ENCODE results near the gene PTPRK. TPM values are rescaled to one million over a fixed set of nuclear protein-coding genes. Genes with fewer than 3 reads are reported as not detected.

PTPRK gene
- total RNA-seq, 2 experiments from 2014 or later = 1.7 to 2.5 TPM

- Mint-ChIP-seq H3K4me3 (no peak overlapping the region), H3K27me3 (no peaks in the 10 kb centered on the region), H3K9me3 (no peaks in the 10 kb centered on the region), H3K27ac (no peak overlapping the region), H3K36me3 (ENCODE audit: low read depth) (no peaks in the 10 kb centered on the region), H3K4me1 (no peaks in the 10 kb centered on the region)
- no peak for DNase-seq
- ChIA-PET POLR2A (no interaction called here), CTCF (no interaction called here)
These were observed 200.5 kb downstream of the PTPRK start for GRCh38 chr6:128319946-128320345.

GRCh38 chr6:128319157-128319556, 201.2 kb downstream of the PTPRK start:
- no peaks in the 10 kb centered on the region for H3K9me3 Mint-ChIP-seq
- ChIA-PET POLR2A (no interaction called here), CTCF (no interaction called here)
- no peak for DNase-seq
- H3K4me3 Mint-ChIP-seq = no peak overlapping the region
- no peaks in the 10 kb centered on the region for H3K27me3 Mint-ChIP-seq
- H3K4me1 Mint-ChIP-seq = no peaks in the 10 kb centered on the region
- H3K27ac Mint-ChIP-seq = no peak overlapping the region
- no peaks in the 10 kb centered on the region for H3K36me3 Mint-ChIP-seq (ENCODE audit: low read depth)

DNA sequence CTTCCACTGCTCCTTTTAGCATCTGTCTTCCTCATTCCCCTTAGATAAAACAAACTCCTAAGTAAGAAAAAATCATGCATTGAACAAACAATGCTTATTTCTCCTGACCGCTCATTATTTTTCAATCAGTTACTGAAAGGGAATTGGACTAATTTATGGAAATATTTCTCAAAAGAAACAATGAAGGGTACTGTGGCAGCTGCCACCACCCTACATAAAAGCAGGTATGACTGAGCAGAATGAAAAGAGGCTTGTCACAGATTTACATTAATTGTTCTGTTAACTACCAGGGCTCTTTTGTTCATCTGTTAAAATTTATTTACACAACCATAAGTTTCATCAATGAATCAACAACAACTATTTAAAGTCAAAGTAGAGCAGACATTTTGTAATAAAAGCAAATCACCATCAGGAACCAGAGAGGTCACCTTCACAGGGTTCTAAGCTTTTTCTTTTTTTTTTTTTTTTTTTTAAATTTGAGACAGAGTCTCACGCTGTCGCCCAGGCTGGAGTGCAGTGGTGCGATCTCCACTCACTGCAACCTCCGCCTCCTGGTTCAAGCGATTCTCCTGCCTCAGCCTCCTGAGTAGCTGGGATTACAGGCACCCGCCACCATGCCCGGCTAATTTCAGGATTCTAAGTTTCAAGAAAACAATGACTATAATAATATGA, 204.0 kb downstream of the PTPRK start:
- H3K4me3 Mint-ChIP-seq = no peak overlapping the region
- no peaks in the 10 kb centered on the region for H3K27me3 Mint-ChIP-seq
- DNase-seq = no peak
- H3K27ac Mint-ChIP-seq = no peak overlapping the region
- ChIA-PET CTCF (interaction anchor here (2.0 kb wide), 1 partner anchor 12 kb away, joined by 10 read pairs; no protein-coding TSS in a partner anchor), POLR2A (no interaction called here)
- no peaks in the 10 kb centered on the region for H3K9me3 Mint-ChIP-seq
- peaks cover 11% of the 10 kb centered on the region for H3K4me1 Mint-ChIP-seq
- no peaks in the 10 kb centered on the region for H3K36me3 Mint-ChIP-seq (ENCODE audit: low read depth)

GRCh38 chr6:128314190-128314589, 206.2 kb downstream of the PTPRK start:
- Mint-ChIP-seq H3K4me3 (no peak overlapping the region), H3K27ac (no peak overlapping the region), H3K36me3 (ENCODE audit: low read depth) (no peaks in the 10 kb centered on the region), H3K27me3 (no peaks in the 10 kb centered on the region), H3K9me3 (peaks cover 2% of the 10 kb centered on the region), H3K4me1 (peaks cover 21% of the 10 kb centered on the region)
- ChIA-PET CTCF (no interaction called here), POLR2A (no interaction called here)
- no peak for DNase-seq

DNA sequence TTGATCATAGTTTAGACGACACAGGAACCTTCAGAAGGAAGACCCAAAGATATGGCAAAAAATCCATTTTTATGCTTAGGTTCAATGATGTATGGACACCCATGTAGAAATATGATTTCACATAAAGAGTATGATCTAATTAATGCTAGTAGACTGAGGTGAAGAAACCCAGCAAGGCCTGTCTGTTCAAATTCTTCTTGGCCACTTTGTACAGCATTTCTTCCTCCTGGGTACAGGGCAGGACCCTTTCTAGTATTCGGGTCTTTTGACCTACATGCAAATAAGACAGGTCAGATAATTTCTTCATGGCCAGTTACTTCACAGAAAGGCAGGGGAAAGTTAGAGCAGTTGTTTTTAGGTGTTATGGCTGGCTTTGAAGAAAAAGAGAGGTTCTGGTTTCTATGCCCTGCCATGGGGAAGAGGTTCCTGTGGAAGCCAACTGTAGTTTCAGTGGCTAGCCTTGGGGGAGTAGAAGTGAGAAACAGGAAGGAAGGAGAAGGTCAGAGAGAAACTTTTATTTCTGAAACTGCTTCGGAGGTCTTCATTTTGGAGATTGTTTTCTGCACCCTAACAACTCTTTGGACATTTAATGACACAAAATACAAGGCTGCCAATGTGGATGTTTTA, 208.3 kb downstream of the PTPRK start:
- H3K9me3 Mint-ChIP-seq = peaks cover 2% of the 10 kb centered on the region
- peaks cover 21% of the 10 kb centered on the region for H3K4me1 Mint-ChIP-seq
- ChIA-PET POLR2A (no interaction called here), CTCF (no interaction called here)
- no peaks in the 10 kb centered on the region for H3K27me3 Mint-ChIP-seq
- H3K4me3 Mint-ChIP-seq = no peak overlapping the region
- peak; percentile 11 for DNase-seq
- H3K27ac Mint-ChIP-seq = peak overlapping the region; percentile 67
- H3K36me3 Mint-ChIP-seq (ENCODE audit: low read depth) = no peaks in the 10 kb centered on the region

DNA sequence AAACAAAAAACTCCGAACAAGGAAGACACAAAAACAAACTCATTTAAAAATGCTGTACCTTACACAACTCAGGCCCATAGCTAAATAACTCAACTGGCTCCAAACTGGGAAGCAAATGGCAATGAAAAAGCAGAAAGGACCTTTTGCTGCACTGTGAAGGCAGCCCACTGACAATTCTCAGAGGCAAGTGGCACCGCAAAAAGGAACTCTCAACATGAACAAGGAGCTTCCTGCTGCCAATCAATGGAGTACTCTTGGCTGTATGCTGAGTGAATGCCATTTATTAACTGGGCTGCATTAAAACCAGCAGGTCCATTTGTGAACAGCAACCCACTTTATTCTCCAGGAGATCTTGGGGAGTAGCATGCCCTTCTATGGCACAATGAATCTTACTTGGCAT, 209.9 kb downstream of the PTPRK start:
- Mint-ChIP-seq H3K4me1 (peaks cover 21% of the 10 kb centered on the region), H3K27me3 (no peaks in the 10 kb centered on the region), H3K4me3 (no peak overlapping the region), H3K9me3 (peaks cover 3% of the 10 kb centered on the region), H3K36me3 (ENCODE audit: low read depth) (no peaks in the 10 kb centered on the region), H3K27ac (peak overlapping the region; percentile 38)
- ChIA-PET CTCF (interaction anchor here (1.3 to 1.4 kb wide), 3 partner anchors 18 to 33 kb away, joined by 3 to 5 read pairs (median 4); no protein-coding TSS in a partner anchor), POLR2A (no interaction called here)
- no peak for DNase-seq

DNA sequence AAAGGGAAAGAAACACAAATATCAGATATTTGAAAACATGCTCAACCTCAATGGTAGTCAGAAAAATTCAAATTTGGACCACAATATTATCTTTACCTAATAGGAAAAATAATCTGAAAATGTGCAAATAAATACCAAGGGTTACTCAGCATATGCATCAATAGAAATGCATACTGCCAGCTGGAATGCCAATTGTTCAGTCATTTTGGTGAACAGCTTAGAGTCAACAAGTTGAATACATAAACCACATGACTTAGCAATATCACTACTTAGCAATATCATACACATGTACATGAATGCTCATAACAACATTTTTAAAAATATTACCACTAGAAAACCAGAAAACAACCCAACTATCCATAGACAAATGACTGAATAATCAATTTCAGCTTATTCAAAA, 212.7 kb downstream of the PTPRK start:
- DNase-seq = no peak
- H3K27me3 Mint-ChIP-seq = no peaks in the 10 kb centered on the region
- peaks cover 22% of the 10 kb centered on the region for H3K4me1 Mint-ChIP-seq
- H3K27ac Mint-ChIP-seq = no peak overlapping the region
- H3K9me3 Mint-ChIP-seq = peaks cover 9% of the 10 kb centered on the region
- ChIA-PET CTCF (no interaction called here), POLR2A (no interaction called here)
- no peaks in the 10 kb centered on the region for H3K36me3 Mint-ChIP-seq (ENCODE audit: low read depth)
- no peak overlapping the region for H3K4me3 Mint-ChIP-seq

DNA sequence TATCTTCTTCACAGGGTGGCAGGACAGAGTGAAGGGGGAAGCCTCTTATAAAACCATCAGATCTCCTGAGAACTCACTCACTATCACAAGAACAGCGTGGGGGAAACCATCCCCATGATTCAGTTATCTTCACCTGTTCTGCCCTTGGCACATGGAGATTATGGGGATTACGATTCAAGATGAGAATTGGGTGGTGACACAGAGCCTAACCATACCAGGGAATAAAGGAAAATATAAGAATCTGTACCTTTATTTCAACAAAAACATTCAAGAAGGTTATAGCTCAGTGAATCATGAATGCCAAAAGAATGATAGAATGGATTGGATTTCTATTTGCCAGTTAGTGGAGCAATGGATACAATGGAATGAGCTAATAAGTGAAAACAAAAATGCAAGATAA, 214.4 kb downstream of the PTPRK start:
- Mint-ChIP-seq H3K4me3 (no peak overlapping the region), H3K27me3 (no peaks in the 10 kb centered on the region), H3K36me3 (ENCODE audit: low read depth) (no peaks in the 10 kb centered on the region), H3K9me3 (peaks cover 11% of the 10 kb centered on the region), H3K4me1 (peaks cover 10% of the 10 kb centered on the region), H3K27ac (no peak overlapping the region)
- ChIA-PET POLR2A (no interaction called here), CTCF (interaction anchor here (1.0 to 1.5 kb wide), 3 partner anchors 15 to 31 kb away, joined by 3 to 4 read pairs (median 3); no protein-coding TSS in a partner anchor)
- no peak for DNase-seq

GRCh38 chr6:128305228-128305627, 215.2 kb downstream of the PTPRK start:
- no peak for DNase-seq
- CTCF ChIA-PET = no interaction called here
- peaks cover 9% of the 10 kb centered on the region for H3K9me3 Mint-ChIP-seq

GRCh38 chr6:128303870-128304269, 216.5 kb downstream of the PTPRK start:
- Mint-ChIP-seq H3K27me3 (no peaks in the 10 kb centered on the region), H3K36me3 (ENCODE audit: low read depth) (no peaks in the 10 kb centered on the region), H3K4me1 (peaks cover 4% of the 10 kb centered on the region), H3K9me3 (peaks cover 11% of the 10 kb centered on the region), H3K4me3 (no peak overlapping the region), H3K27ac (no peak overlapping the region)
- CTCF ChIA-PET = interaction anchor here (0.6 kb wide), 1 partner anchor 944 kb away, joined by 3 read pairs; no protein-coding TSS in a partner anchor
- no peak for DNase-seq
- POLR2A ChIA-PET = no interaction called here

More at GRCh38 chr6:128305228-128305627, 215.2 kb downstream of the PTPRK start:
- H3K4me1 Mint-ChIP-seq = peaks cover 7% of the 10 kb centered on the region
- no peaks in the 10 kb centered on the region for H3K36me3 Mint-ChIP-seq (ENCODE audit: low read depth)
- POLR2A ChIA-PET = no interaction called here
- no peak overlapping the region for H3K27ac Mint-ChIP-seq
- no peaks in the 10 kb centered on the region for H3K27me3 Mint-ChIP-seq
- no peak overlapping the region for H3K4me3 Mint-ChIP-seq

GRCh38 chr6:128302942-128303341, 217.5 kb downstream of the PTPRK start:
- no peak overlapping the region for H3K4me3 Mint-ChIP-seq
- no peaks in the 10 kb centered on the region for H3K36me3 Mint-ChIP-seq (ENCODE audit: low read depth)
- no peak for DNase-seq
- no peak overlapping the region for H3K27ac Mint-ChIP-seq
- peaks cover 11% of the 10 kb centered on the region for H3K9me3 Mint-ChIP-seq
- H3K27me3 Mint-ChIP-seq = no peaks in the 10 kb centered on the region
- H3K4me1 Mint-ChIP-seq = peaks cover 4% of the 10 kb centered on the region
- ChIA-PET POLR2A (no interaction called here), CTCF (no interaction called here)

DNA sequence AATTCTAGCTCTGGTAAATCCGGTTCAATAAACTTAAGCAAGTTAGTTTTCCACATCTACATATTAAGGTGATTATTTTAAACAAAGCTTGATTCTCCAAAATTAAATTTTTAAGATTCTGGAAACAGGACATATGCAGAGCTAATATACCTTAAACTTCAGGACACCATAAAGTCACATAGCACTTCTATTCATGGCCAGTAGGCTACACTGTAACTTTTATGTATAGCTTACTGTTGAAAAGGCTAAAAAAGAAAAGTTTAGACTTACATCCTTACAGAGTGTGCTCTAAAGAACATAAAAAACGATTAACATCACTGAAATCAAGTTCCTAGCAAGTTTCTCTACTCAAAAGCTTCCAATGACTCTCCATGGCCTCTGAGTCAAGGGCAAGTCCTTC, 224.7 kb downstream of the PTPRK start:
- no peaks in the 10 kb centered on the region for H3K4me1 Mint-ChIP-seq
- peaks cover 6% of the 10 kb centered on the region for H3K9me3 Mint-ChIP-seq
- no peaks in the 10 kb centered on the region for H3K36me3 Mint-ChIP-seq (ENCODE audit: low read depth)
- ChIA-PET CTCF (no interaction called here), POLR2A (no interaction called here)
- no peak overlapping the region for H3K27ac Mint-ChIP-seq
- DNase-seq = no peak
- no peaks in the 10 kb centered on the region for H3K27me3 Mint-ChIP-seq
- H3K4me3 Mint-ChIP-seq = no peak overlapping the region

GRCh38 chr6:128290221-128290620, 230.2 kb downstream of the PTPRK start:
- H3K9me3 Mint-ChIP-seq = peaks cover 2% of the 10 kb centered on the region
- POLR2A ChIA-PET = no interaction called here
- peaks cover 11% of the 10 kb centered on the region for H3K4me1 Mint-ChIP-seq
- peaks cover 2% of the 10 kb centered on the region for H3K36me3 Mint-ChIP-seq (ENCODE audit: low read depth)
- DNase-seq = no peak
- no peak overlapping the region for H3K4me3 Mint-ChIP-seq
- no peak overlapping the region for H3K27ac Mint-ChIP-seq
- CTCF ChIA-PET = interaction anchor here (1.3 kb wide), 1 partner anchor 16 kb away, joined by 3 read pairs; no protein-coding TSS in a partner anchor
- no peaks in the 10 kb centered on the region for H3K27me3 Mint-ChIP-seq

DNA sequence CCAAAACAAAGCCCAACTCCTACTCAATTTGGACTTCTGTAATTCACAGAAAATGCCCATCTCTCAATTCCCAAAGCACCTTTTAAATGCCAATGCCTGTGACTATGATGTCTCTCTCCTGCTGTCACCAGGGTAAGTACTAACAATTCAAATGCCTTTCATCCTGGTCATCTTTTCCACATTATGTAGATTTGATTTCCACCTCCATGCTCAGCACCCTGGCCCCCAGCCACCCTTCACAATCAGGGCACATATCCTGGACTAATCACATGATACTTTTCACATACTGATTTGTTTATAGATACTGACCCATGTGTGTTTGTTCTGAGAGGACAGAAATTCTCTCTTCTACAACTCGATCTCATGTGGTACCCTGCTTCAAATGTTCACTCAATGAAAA, 236.3 kb downstream of the PTPRK start:
- H3K36me3 Mint-ChIP-seq (ENCODE audit: low read depth) = peaks cover 2% of the 10 kb centered on the region
- no peak overlapping the region for H3K27ac Mint-ChIP-seq
- DNase-seq = no peak
- no peak overlapping the region for H3K4me3 Mint-ChIP-seq
- CTCF ChIA-PET = no interaction called here
- H3K27me3 Mint-ChIP-seq = no peaks in the 10 kb centered on the region
- peaks cover 13% of the 10 kb centered on the region for H3K4me1 Mint-ChIP-seq
- POLR2A ChIA-PET = no interaction called here
- peaks cover 2% of the 10 kb centered on the region for H3K9me3 Mint-ChIP-seq

All from activated CD4-positive, alpha-beta T cell treated with anti-CD3 and anti-CD28 coated beads, Interleukin-2, amount 10 ng/mL, durations not matched to agents 7 days and 5 days (primary cell).